ENCODE data around the gene ACOT8.

ACOT8 gene

DNA sequence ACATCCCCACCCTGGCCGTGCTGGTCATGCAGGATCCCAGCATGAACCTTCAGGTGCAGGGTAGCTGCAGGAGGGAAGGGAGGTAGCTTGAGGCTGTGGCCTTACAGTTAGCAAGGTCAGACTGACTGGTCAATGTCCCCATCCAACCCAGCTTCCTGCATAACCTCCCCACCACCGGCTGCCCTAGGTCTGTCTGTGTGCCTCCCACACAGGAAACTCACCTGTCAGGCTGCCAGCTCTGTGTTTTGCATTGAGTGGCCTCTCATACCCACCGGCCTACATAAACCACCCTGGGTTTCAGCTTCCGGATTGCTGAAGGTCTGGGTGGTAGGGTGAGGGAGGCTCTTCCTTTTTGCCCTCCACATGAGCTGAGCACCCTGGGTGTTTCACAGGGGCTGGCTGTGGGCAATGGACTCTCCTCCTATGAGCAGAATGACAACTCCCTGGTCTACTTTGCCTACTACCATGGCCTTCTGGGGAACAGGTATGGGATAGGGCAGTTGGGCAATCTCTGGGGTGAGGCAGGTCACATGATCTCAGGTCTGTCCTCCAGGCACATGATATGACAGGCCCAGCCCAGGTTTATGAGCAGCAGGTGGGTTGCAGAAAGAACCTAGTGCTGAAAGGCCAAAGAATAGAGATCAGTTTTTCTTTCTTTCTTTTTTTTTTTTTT lies 35.8 kb upstream of the ACOT8 start:
- DNase-seq (ENCODE audit: low spot score): peak; percentile 59
- ChIA-PET CTCF (interaction anchor here (0.6 to 1.3 kb wide), 4 partner anchors 16 to 966 kb away, joined by 3 to 6 read pairs (median 4); no protein-coding TSS in a partner anchor), POLR2A (ENCODE audit: low non-redundant PET) (interaction anchor here (0.6 to 1.8 kb wide), 3 partner anchors 12 to 41 kb away, joined by 3 to 7 read pairs (median 3); no protein-coding TSS in a partner anchor)
- peak overlapping the region; percentile 68 for H3K27ac ChIP-seq
- TF ChIP-seq, protein P1, sequence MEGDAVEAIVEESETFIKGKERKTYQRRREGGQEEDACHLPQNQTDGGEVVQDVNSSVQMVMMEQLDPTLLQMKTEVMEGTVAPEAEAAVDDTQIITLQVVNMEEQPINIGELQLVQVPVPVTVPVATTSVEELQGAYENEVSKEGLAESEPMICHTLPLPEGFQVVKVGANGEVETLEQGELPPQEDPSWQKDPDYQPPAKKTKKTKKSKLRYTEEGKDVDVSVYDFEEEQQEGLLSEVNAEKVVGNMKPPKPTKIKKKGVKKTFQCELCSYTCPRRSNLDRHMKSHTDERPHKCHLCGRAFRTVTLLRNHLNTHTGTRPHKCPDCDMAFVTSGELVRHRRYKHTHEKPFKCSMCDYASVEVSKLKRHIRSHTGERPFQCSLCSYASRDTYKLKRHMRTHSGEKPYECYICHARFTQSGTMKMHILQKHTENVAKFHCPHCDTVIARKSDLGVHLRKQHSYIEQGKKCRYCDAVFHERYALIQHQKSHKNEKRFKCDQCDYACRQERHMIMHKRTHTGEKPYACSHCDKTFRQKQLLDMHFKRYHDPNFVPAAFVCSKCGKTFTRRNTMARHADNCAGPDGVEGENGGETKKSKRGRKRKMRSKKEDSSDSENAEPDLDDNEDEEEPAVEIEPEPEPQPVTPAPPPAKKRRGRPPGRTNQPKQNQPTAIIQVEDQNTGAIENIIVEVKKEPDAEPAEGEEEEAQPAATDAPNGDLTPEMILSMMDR (conservative IDR thresholded peaks at IDR 0.05; ENCODE audit: low read depth): no peak

DNA sequence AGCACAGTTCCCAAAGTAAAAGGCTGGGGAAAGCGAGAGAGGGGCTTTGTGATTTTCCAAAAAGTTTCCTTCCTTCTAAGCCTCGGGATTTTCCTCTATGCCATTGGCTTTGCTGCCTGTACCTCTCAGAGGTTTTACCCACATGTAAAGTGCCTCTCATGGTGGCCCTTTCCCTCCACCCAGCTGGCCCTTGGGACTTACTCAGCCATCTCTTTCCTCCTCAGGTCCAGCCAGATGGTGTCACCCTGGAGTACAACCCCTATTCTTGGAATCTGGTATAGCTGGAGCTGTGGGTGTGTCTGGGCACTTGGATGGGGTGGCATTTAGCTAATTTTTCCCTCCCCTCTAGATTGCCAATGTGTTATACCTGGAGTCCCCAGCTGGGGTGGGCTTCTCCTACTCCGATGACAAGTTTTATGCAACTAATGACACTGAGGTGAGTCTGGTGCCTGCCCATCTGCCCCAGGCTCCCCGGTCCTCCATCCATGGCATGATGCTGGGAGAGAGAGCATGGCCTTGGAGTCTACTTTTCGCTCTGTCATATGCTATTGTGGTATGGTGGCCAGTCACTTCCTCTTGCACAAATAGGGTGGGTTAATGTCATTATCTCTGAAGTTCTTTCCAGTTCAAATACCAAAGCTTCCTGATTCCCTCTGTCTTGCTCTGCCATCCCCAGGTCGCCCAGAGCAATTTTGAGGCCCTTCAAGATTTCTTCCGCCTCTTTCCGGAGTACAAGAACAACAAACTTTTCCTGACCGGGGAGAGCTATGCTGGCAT lies 35.0 kb upstream of the ACOT8 start:
- CTCF ChIA-PET: interaction anchor here (0.6 to 1.3 kb wide), 3 partner anchors 17 to 77 kb away, joined by 3 to 4 read pairs (median 3); no protein-coding TSS in a partner anchor
- peak overlapping the region; percentile 68 for H3K27ac ChIP-seq
- DNase-seq (ENCODE audit: low spot score): peak; percentile 66

DNA sequence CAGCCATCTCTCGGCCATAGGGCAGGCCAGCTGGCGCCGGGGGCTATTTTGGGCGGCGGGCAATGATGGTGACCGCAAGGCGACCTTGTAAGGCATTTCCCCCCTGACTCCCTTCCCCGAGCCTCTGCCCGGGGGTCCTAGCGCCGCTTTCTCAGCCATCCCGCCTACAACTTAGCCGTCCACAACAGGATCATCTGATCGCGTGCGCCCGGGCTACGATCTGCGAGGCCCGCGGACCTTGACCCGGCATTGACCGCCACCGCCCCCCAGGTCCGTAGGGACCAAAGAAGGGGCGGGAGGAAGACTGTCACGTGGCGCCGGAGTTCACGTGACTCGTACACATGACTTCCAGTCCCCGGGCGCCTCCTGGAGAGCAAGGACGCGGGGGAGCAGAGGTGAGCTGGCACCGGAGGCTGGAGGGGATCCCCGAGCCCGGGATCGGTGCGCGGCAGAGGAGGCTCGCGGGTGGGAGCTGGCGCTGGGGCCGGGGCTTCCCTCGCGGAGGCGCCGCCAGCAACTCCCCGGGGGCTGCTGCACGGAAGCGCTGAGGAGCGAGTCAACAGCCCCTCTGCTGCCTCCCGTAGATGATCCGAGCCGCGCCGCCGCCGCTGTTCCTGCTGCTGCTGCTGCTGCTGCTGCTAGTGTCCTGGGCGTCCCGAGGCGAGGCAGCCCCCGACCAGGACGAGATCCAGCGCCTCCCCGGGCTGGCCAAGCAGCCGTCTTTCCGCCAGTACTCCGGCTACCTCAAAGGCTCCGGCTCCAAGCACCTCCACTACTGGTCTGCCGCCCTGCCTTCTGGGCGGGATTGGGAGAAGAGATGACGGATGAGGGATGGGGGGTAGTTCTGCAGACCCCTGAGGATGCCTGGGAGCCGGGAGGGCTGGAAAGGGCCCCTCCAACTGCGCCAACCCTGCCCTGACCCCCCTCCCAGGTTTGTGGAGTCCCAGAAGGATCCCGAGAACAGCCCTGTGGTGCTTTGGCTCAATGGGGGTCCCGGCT lies 34.1 kb upstream of the ACOT8 start, which contains the start of the genes CTSA and NEURL2:
Gene CTSA, plus strand, starts transcription at position 351 of the 999 bp plus-strand sequence. Its CDS starts 234 bp downstream, at position 585.
Gene NEURL2, minus strand, starts transcription at position 224 of the 999 bp plus-strand sequence. Its CDS starts 217 bp downstream, at position 7.
- TF ChIP-seq, protein P1 (conservative IDR thresholded peaks at IDR 0.05; ENCODE audit: low read depth): no peak
- POLR2A ChIA-PET (ENCODE audit: low non-redundant PET): interaction anchor here (0.5 to 1.8 kb wide), 4 partner anchors 10 to 102 kb away, joined by 5 to 7 read pairs (median 6); partner anchors contain the start of gene ZSWIM1
- CTCF ChIA-PET: interaction anchor here (0.6 to 1.5 kb wide), 6 partner anchors 13 to 66 kb away, joined by 3 to 5 read pairs (median 3); no protein-coding TSS in a partner anchor
- peak; percentile 99 for DNase-seq (ENCODE audit: low spot score)
- H3K27ac ChIP-seq: peak within 1 kb of the TSS; percentile 68

More for the DNA sequence above, 35.0 kb upstream of the ACOT8 start:
- TF ChIP-seq, protein P1 (conservative IDR thresholded peaks at IDR 0.05; ENCODE audit: low read depth): no peak; the same call in 1 of the 2 replicates
- POLR2A ChIA-PET (ENCODE audit: low non-redundant PET): interaction anchor here (0.5 to 1.8 kb wide), 4 partner anchors 13 to 103 kb away, joined by 3 to 7 read pairs (median 6); no protein-coding TSS in a partner anchor

DNA sequence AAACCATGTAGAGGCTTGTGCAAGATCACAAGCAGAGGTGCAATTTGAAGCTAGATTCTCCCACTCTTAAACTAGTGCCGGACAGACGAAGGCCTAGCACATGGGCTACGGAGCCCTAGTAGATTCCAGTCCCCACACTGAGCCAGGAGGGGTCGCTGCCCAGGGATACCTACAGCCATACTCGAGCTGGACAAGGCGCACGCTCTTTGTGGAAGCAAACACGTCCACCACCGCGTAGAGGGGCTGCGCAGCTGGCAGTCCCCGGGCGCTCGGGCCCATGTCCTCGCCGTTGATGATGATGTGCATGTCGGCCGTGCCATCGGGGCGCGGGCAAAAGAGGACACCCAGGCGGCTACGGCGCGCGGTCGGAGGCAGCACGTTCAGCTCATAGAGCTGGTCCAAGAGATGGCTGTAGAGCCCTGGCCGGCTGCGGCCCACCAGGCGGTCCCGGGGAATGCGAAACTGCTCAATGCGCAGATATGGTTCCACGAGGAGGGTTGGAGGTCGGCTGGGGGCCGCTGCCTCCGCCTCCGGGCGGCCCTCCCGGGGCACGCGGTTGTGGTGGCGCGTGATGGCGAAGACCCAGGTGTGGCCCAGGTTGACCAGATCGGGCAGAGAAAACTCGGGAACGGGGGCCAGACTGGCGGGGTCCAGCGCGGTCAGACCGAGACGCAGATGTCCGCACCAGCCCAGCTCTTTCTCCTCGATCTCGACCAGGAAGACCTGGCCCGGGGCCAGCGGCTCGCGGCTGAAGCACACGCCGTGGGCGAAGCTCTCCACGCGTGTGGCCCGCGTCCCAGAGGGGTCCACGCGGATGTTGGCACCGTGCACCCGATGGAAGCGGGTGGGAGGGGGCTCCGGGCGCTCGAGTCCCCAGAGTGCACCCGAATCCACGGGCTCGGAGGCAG lies 33.1 kb upstream of the ACOT8 start:
- peak; percentile 59 for DNase-seq (ENCODE audit: low spot score)
- POLR2A ChIA-PET (ENCODE audit: low non-redundant PET): interaction anchor here (1.6 kb wide), 1 partner anchor 9 kb away, joined by 6 read pairs; the partner anchor contains the start of gene ZSWIM1

More for the DNA sequence above, 33.1 kb upstream of the ACOT8 start:
- CTCF ChIA-PET: interaction anchor here (0.5 to 1.5 kb wide), 9 partner anchors 9 to 91 kb away, joined by 3 to 5 read pairs (median 3); no protein-coding TSS in a partner anchor
- peak overlapping the region; percentile 68 for H3K27ac ChIP-seq
- TF ChIP-seq, protein P1 (conservative IDR thresholded peaks at IDR 0.05; ENCODE audit: low read depth): peak; percentile 86
